ENCODE measurements around the gene ALDOC. TPM values are rescaled to one million over a fixed set of nuclear protein-coding genes. Genes with fewer than 3 reads are reported as not detected.
A peak's percentile ranks its signal among the peaks of the same experiment; 100 is the strongest.

Gene ALDOC
- total and polyA plus RNA-seq, 2 of the 13 experiments (the other 11 are each of a cell fraction or from before 2014, with no cell fraction given) = 15.4 to 60.9 TPM

- TF ChIP-seq USF2 (IDR thresholded peaks at IDR 0.05; ENCODE audit: low read depth, low read length) (no peak; the same call in 1 of the 2 replicates), USF2 (CRISPR knock-in tag; IDR thresholded peaks at IDR 0.05; ENCODE audit: borderline replicate concordance) (peak; percentile 83; the same call in 1 of the 2 replicates), ZNF704 (CRISPR knock-in tag; IDR thresholded peaks at IDR 0.05; ENCODE audit: borderline replicate concordance) (no peak), ZSCAN12 (CRISPR knock-in tag; IDR thresholded peaks at IDR 0.05) (no peak), ZBTB46 (CRISPR knock-in tag; IDR thresholded peaks at IDR 0.05; ENCODE audit: borderline replicate concordance) (no peak), CBX2 (IDR thresholded peaks at IDR 0.05; ENCODE audit: low read depth, low read length) (no peak), CBX2 (CRISPR knock-in tag; IDR thresholded peaks at IDR 0.05; ENCODE audit: low read depth) (no peak), ELF3 (CRISPR knock-in tag; IDR thresholded peaks at IDR 0.05) (peak; percentile 67), CREB1 (IDR thresholded peaks at IDR 0.05) (peak; percentile 47), CREB1 (CRISPR knock-in tag; IDR thresholded peaks at IDR 0.05) (0 out of 2 replicates have a peak, but pooled peaks have one; percentile 31), ARNTL (CRISPR knock-in tag; IDR thresholded peaks at IDR 0.05) (peak; percentile 90), TMF1 (CRISPR knock-in tag; IDR thresholded peaks at IDR 0.05; ENCODE audit: low read depth) (no peak), ZNF225 (CRISPR knock-in tag; IDR thresholded peaks at IDR 0.05) (no peak), TOE1 (CRISPR knock-in tag; IDR thresholded peaks at IDR 0.05) (no peak), KLF11 (CRISPR knock-in tag; IDR thresholded peaks at IDR 0.05) (no peak), ZNF337 (CRISPR knock-in tag; IDR thresholded peaks at IDR 0.05; ENCODE audit: borderline replicate concordance, low read depth) (no peak), ZFP36 (IDR thresholded peaks at IDR 0.05; ENCODE audit: borderline replicate concordance, low read depth, low read length, partially characterized antibody) (no peak), ZFY (CRISPR knock-in tag; IDR thresholded peaks at IDR 0.05) (no peak), HNF1B (CRISPR knock-in tag; IDR thresholded peaks at IDR 0.05) (peak; percentile 36), RCOR2 (CRISPR knock-in tag; IDR thresholded peaks at IDR 0.05) (no peak), UBTF (CRISPR knock-in tag; IDR thresholded peaks at IDR 0.05) (no peak), HOXA5 (CRISPR knock-in tag; IDR thresholded peaks at IDR 0.05) (no peak; the same call in 1 of the 2 replicates)
Measured at GRCh38 chr17:28576758-28577465, at the start of gene ALDOC (continued).
